ENCODE data around the gene TRIM46.

Gene TRIM46

DNA sequence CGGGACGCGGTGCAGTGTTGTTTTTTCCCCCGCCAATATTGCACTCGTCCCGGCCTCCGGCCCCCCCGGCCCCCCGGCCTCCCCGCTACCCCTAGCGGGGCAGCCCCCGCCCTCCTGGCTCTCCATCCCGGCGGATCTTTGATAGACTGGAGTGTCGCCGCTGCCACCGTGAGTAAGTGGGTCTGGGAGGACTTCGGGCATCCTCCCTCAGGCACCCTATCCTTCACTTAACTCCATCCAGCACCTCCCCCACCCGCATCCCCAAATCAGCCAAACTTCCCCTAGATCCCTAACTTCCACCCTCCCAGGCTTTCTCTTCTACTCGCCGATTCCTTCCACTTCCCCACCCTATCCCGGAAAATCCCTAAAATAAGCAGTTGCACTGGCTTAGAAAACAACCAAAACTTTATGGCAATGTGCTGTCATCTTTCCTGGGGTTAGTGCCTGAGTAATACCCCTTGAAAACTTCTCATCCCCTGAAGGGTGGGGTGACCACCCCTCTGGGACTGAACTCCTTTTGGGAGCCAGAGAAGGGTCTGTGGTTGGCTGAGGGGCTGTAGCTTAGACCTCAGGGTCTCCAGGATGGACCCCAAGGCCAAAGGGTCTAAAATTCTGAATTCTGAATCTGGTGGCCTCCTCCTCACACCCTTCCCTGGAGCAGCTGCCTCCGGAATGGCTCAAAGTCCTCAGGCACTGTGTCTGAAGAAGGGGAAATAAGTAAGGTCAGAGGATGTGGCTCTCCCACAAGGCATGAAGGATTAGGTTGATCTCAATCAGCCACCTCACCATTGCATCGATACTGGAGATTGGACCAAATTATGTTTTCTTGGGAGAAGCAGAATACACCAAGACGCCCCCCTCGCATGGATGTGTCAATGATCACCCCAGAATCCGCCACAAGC is 21.8 kb downstream of the TRIM46 start:
- no peak for DNase-seq (ENCODE audit: low spot score)
- TF ChIP-seq, protein P1, sequence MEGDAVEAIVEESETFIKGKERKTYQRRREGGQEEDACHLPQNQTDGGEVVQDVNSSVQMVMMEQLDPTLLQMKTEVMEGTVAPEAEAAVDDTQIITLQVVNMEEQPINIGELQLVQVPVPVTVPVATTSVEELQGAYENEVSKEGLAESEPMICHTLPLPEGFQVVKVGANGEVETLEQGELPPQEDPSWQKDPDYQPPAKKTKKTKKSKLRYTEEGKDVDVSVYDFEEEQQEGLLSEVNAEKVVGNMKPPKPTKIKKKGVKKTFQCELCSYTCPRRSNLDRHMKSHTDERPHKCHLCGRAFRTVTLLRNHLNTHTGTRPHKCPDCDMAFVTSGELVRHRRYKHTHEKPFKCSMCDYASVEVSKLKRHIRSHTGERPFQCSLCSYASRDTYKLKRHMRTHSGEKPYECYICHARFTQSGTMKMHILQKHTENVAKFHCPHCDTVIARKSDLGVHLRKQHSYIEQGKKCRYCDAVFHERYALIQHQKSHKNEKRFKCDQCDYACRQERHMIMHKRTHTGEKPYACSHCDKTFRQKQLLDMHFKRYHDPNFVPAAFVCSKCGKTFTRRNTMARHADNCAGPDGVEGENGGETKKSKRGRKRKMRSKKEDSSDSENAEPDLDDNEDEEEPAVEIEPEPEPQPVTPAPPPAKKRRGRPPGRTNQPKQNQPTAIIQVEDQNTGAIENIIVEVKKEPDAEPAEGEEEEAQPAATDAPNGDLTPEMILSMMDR (IDR thresholded peaks at IDR 0.05; ENCODE audit: borderline replicate concordance, control extremely low read depth, extremely low read depth, insufficient read depth, missing control alignments), result no peak
- in situ Hi-C loops (cut with MboI; ENCODE audit: low sequenced_read_pairs, unreplicated experiment), result no loop called here

DNA sequence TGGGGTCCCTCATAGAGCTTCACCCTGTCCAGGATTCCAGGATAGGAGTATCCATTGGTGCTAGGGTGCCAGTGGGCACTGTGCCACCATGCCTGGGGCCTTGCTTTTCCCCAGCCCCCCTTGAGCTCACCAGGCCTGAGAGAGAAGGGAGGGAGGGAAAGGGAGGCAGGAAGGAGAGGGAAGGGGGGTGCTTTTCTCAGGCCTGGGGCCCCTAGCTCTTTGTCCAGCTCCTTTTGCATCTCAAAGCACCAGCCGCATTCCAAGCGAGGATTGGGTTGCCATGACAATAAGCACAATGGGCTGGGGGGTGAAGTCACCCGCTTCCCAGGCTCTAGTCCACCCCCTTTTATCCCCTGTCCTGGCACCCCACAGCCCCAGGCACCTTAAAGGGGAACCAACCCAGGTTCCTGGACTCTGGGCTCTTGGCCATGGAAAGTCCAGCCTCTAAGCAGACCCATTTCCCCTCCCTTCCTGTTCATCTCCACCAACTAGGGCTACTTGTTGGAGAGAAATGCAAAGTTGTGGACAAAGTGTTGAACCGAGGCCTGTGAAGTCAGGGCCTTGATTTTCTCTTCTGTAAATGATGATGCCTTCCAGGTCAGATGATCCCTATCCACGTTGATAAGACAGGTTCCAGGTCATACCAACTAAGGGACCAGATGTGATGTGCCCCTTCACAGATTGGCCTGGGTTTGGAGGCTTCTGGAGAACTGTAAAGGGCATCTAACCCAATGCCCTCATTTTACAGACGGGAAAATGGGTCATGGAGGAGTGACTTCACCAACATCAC is 22.6 kb downstream of the TRIM46 start:
- TF ChIP-seq, protein P1 (IDR thresholded peaks at IDR 0.05; ENCODE audit: borderline replicate concordance, control extremely low read depth, extremely low read depth, insufficient read depth, missing control alignments), result no peak
- no peak for DNase-seq (ENCODE audit: low spot score)
- in situ Hi-C loops (cut with MboI; ENCODE audit: low sequenced_read_pairs, unreplicated experiment), result no loop called here

DNA sequence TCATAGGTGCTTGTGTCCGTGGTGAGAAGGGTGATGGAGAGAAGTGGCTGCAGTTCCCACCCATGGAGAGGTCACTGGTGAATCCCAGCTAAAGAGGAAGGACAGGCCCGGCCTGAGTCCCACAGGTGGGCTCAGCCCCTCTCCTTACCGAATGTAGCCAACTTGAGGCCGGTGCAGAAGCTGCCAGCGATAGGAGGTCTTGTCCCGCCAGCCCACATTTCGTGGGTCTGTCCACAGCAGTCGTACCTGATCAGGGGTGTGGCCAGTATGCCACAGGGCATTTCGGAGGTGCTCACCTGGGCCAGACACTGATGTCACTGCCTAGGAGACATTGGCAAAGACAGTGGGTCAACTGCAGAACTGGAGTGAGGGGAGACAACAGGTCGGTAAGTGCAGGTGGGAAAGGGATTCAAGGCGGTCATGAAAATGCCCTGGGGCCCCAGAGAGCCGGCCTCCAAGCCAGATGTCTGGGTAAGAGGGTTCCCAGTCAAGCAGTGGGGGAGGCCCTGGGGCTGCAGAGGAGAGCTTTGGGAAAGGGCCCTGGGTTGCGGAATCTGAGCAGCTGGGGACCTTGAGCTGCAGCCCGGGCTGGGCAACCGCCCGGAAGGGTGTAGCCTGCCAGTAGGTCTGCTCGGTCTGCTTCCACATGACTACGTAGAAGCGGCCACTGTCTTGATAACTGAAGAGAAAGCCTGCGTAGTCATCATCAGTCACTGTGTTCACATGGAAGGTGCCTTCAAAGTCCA is 23.4 kb downstream of the TRIM46 start:
- DNase-seq (ENCODE audit: low spot score), result no peak
- TF ChIP-seq, protein P1 (IDR thresholded peaks at IDR 0.05; ENCODE audit: borderline replicate concordance, control extremely low read depth, extremely low read depth, insufficient read depth, missing control alignments), result no peak
- in situ Hi-C loops (cut with MboI; ENCODE audit: low sequenced_read_pairs, unreplicated experiment), result no loop called here

DNA sequence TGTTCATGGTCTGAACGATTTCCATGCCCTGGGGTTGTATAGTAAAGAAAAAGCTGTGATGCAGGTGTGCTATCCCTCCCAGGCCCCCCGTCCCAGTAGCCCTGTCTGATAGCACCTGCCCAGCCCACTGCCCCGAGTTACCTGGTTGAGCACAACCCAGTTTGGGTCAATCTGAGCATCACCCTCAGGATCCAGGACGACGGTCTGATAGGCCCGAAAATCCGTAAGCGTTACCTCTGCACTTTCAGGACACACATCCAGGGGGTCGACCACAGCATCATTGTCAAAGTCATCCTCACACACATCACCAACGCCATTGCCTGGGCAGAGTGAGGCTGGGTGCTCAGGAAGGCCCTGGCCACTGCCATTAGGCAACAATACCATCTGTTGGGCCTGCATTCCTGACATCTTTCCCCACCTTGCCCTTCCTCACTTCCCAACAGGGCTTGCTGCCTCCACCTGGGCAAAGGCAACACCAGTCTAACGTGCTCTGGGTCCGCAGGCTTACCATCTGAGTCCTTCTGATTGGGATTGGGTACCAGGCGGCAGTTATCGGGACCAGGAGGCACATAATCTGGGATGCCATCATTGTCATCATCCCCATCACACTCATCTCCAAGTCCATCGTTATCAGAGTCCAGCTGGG is 24.4 kb downstream of the TRIM46 start:
- TF ChIP-seq, protein P1 (IDR thresholded peaks at IDR 0.05; ENCODE audit: borderline replicate concordance, control extremely low read depth, extremely low read depth, insufficient read depth, missing control alignments), result no peak
- DNase-seq (ENCODE audit: low spot score), result no peak
- in situ Hi-C loops (cut with MboI; ENCODE audit: low sequenced_read_pairs, unreplicated experiment), result no loop called here

DNA sequence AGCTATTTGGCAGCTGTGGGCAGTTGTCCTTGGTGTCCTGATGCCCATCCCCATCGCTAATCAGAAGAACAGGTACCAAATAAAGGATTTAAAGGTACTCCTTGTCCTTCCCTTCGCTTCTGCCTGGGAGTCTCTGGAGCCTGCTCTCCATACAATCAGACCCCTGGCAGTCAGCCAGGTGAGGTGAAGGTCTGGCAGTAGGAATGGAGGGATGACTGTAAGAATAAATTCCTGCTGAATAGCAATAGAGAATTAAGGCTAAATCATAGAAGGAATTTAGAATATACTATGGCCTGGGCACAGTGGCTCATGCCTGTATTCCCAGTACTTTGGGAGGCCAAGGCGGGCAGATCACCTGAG is 24.9 kb downstream of the TRIM46 start:
- in situ Hi-C loops (cut with MboI; ENCODE audit: low sequenced_read_pairs, unreplicated experiment), result no loop called here
- TF ChIP-seq, protein P1 (IDR thresholded peaks at IDR 0.05; ENCODE audit: borderline replicate concordance, control extremely low read depth, extremely low read depth, insufficient read depth, missing control alignments), result no peak
- no peak for DNase-seq (ENCODE audit: low spot score)

DNA sequence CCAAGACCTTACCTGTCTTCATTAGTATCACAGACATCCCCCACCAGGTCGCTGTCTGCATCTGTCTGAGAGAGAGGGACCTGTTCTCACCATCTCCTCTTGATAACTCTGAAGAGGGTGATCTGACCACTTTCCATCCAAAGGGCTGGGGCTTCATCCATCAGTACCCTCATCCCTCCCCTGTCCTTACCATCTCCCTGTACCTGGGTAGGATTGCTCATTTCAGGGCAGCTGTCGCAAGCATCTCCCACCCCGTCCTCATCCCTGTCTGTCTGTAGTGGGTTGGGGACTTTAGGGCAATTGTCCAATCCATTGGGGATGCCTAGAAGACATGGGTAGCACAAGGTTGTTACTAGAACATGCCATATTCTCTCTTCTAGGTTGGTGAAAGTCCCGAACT is 26.1 kb downstream of the TRIM46 start:
- no peak for DNase-seq (ENCODE audit: low spot score)
- in situ Hi-C loops (cut with MboI; ENCODE audit: low sequenced_read_pairs, unreplicated experiment), result no loop called here
- TF ChIP-seq, protein P1 (IDR thresholded peaks at IDR 0.05; ENCODE audit: borderline replicate concordance, control extremely low read depth, extremely low read depth, insufficient read depth, missing control alignments), result no peak

Measured in GM13976 (cell line).